Erythroblast (primary cell): Measurements from ENCODE around the gene GFY.

Experiments used
- GATA1 ChIP-seq: IDR thresholded peaks from 2 replicates; pipeline ENCODE4 v1.6.1; 2011; ENCODE audit warnings: low read depth, mild to moderate bottlenecking, control low read depth, low read length, moderate library complexity
- POLR2A ChIP-seq: IDR thresholded peaks from 2 replicates; pipeline ENCODE4 v1.6.1; 2011; ENCODE audit warnings: mild to moderate bottlenecking, low read length

DNA sequence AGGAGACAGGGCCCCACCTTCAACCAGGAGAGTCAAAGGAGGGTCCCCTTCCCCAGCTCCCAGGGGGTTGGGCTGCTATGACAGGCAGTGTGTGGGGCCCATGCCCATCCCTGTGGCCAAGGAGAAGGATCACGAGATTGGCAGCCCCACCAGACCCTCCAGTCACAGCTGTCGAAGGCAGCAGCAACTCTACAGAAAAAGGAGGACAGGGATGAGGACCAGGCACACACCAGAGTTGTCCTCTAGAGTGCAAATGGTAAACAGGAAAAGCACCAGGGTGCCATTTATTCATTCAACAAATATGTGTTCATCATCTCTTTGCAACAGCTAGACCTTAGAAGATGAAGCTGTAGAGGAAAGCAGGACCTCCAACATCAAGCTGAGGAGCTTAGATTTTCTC, 6.0 kb upstream of the GFY start:
- no peak for TF ChIP-seq POLR2A
- TF ChIP-seq GATA1: no peak
